GM12875 (cell line): ENCODE measurements around the gene SULT1E1.

ENCODE experiments used
- H3K4me3 ChIP-seq: one replicate; pipeline ENCODE4 v1.5.1; 2011; ENCODE audit warnings: low read depth, low read length, control low read depth
- CTCF ChIP-seq: IDR thresholded peaks from 2 replicates; pipeline ENCODE4 v1.5.1; 2011; ENCODE audit warnings: low read depth, mild to moderate bottlenecking, control low read depth, inconsistent platforms, low read length, moderate library complexity, borderline replicate concordance; ENCODE audit not compliant: insufficient read depth

SULT1E1 gene

DNA sequence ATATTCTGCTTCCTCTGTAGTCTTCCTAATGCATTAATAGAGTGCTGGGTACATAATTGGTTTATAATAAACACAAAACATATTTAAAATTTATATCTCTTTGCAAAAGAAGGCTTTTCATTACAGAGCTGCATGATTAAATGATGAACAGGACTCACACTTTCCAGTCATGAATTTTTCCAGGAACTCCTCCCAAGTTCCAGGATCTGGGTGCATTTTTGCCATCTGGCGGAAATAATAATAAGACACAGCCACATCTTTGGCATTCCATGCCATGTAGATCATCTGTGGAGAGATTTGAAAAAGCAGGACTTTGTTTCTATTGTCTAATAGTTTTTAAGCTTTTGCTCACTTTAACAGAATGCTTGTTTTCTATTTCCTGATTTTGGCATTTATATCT, 59.3 kb downstream of the SULT1E1 start:
- no peak for TF ChIP-seq CTCF
- no peak overlapping the region for H3K4me3 ChIP-seq

- TF ChIP-seq CTCF = no peak
- no peak overlapping the region for H3K4me3 ChIP-seq
Measured at GRCh38 chr4:69799337-69799736, 60.6 kb downstream of the SULT1E1 start.

GRCh38 chr4:69793732-69794131, 66.2 kb downstream of the SULT1E1 start:
- H3K4me3 ChIP-seq = no peak overlapping the region
- no peak for TF ChIP-seq CTCF
